GOT3 (cell line): Measurements from ENCODE around the gene BAIAP2.
"Not testable (repeated sequence)": the region's sequence is repeated elsewhere in the genome, so short reads cannot be mapped to it uniquely, and the experiment has no call there.

ENCODE experiments used
- DNase-seq: peaks from one replicate; lab custom pipeline; 2025; ENCODE audit warnings: mixed read lengths; lab: John Stamatoyannopoulos, UW

Gene BAIAP2

DNA sequence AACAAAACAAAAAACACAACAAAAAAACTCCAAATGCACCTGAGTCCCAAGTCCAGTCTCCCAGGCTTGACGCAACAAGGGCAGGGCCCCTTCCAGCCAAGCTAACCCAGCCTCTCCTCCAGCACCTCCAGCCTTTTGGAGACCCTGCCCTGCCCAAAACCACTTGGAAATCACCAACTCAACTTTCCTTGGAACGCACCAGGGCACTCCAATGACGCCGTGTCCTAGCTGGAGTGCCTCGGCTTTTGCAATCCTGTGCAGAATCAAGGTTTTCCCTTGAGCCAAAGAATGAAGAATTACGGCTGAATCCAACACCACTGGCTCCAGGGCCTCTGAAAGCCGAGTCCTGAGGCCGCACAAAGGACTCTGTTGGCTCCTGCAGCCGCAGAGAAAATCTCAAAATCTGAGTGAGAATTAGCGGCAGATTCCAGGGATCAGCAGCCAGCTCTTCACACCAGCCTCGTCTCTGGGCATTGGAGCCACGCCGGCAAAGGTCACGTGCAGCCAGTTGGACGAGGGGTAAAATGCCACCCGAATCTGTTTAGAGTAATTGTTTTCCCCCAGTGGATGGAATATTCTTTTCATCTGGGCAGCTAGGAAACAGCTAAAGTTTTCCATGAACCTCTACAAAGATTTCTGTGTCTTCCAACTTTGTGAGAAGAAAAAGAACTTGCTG lies 9.7 kb upstream of the BAIAP2 start:
- DNase-seq: no peak

DNA sequence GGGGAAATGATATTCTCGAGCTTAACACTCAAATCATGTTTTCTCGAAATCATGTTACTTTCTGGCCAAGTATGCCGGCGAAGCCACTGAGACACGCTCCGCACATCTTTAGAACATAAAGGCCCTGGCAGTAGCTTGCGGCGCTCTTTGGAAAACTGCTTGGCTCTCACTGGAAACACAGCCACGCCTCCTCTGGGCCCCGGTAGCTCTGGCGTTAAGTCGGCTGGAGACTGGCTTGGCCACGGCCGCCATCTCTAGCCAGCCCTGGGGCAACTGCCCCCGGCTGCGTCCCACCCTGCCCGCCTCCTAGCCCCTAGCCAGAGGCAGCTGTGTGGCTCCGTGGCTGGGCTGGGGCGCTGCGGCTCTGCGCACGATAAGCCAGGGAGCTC lies 9.2 kb upstream of the BAIAP2 start:
- no peak for DNase-seq

DNA sequence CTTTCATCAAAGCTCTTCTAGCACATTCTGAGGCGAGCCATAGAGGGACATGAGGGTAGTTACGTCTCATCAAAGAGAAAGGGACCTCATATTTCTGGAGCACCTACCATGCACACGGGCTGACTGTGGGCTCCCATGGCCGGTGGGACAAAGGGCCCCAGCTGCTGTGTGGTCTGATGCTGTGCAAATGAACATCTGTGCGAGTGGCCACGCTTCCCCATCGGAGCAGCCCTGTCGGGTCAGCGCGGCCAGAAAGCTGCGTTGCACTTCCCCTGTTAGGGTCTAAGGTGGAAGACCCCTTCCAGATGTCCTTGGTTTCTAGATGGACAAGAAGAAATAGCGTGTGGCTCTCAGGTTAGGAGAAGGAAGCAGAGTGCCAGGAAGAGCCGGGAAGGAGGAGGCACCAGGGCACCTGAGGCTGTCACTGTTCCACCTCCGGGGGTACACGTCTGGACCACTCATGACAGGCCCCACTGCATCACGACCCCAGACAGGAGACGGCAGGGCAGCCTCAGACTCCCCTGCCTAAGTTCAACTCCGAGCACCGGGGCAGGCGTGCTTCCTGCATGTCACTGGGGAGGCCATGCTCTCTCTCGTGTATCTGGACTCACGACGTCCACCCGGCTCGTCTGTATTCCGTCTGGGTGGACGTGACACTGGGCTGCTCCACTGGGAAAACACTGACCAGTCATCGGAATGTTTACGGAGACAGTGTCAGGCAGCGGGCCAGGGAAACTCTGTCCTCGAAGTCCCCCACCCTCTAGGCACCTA lies 8.5 kb upstream of the BAIAP2 start:
- no peak for DNase-seq

DNA sequence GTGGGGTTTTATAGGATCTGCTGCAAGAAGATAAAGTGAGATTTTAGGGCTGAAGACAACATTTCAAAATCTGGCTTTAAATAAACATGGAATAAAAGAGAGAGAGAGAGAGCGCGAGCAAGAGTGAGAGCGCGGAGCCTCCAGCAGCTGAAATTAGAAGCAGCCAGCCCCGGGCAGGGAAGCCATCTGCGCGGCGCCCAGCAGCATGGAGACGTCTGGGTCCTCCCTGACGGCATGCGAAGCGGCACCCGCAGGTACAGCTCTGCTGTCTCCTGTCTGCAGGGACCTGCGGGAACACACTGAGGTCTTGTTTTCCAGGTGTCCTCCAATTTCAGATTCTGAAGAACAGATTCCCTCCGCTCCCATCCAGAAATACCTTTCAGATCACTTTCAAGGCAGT lies 7.9 kb upstream of the BAIAP2 start:
- no peak for DNase-seq

DNA sequence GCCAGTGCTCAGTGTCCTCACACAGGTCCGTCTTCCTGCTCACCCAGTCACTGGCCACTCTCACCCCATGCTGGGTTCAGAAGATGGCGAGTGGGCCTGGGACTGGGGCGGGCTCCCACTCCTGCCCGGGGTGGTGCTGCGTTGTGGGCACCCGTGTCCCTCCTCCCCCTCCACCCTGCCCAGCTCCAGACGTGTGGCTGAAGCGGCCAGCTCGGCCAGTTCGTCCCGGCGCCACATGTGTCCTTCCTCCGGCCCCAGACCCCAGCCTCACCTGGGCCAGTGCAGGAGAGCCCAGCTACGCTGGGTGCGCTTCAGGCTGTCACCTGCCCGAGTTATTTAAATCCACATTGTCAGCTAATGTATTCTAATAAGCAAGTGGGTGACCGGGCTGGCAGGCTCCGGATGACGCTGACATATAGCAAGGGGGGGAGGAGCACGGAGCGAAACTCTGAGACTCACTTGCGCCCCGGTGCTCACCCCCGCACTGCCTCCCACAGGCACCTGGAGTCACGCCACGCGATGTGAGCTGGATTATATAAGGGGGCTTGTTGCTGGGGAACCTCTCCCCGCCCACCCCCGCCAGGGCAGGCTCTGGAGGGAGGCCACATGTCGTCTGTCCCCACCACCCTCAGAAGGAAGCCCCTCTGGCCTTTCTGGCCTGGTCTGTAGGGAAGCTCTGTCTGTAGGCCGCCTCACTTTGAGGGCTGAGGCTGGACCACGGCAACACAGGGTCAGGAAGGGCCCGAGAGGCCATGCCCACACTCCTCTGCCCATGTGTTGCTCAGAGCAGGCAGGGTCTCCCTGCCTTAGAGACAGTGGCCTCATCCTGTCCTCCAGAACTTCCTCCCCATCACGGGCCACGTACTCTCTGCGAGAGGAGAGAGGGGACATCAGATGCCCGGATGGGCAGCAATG lies 7.1 kb upstream of the BAIAP2 start:
- no peak for DNase-seq

DNA sequence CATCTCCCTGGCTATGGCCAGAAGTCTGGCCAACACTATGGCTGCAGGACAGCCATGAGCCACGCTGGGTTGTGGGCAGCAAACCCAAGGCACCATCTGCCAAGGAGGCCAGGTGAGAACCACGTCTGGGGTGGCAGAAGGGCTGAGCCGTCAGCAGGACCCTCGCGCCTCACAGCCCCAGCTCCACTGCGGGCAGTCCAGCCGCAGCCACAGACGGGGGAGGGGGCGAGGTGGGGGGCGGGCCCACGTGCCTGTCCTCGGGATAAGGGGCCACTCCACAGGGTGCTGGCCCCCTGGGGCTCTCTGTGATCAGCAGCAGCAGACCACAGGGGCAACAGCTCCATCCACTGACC lies 6.5 kb upstream of the BAIAP2 start:
- DNase-seq: no peak

DNA sequence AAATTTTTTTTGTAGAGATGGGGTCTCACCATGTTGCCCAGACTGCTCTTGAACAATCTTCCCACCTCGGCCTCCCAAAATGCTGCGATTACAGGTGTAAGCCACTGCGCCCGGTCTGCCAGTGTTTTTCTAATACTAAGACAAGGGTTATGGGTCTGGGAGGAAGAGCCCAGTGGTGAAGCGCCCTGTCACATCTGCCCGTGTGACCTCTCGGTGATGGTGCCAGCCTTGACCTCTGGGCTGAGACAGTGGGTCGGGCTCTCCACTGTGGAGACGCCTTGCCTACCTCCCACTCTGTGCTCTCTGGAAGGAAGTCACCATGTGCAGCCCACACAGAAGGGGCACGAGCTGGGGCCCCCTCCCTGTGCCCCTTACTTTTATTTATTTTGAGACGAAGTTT lies 5.1 kb upstream of the BAIAP2 start:
- no peak for DNase-seq

DNA sequence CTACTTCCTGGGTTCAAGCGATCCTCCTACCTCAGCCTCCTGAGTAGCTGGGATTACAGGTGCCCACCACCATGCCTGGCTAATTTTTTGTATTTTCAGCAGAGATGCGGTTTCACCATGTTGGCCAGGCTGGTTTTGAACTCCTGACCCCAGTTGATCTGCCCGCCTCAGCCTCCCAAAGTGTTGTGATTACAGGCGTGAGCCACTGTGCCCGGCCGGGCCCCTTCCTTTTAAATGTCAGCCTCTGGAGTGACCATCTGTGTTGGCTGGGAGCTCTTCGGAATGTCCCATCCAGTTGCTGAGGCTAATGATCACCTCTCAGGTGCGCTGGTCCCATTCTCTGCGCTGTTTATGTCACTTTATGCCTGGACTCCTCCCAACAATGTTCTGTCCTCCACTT lies 4.6 kb upstream of the BAIAP2 start:
- not testable (repeated sequence) for DNase-seq

DNA sequence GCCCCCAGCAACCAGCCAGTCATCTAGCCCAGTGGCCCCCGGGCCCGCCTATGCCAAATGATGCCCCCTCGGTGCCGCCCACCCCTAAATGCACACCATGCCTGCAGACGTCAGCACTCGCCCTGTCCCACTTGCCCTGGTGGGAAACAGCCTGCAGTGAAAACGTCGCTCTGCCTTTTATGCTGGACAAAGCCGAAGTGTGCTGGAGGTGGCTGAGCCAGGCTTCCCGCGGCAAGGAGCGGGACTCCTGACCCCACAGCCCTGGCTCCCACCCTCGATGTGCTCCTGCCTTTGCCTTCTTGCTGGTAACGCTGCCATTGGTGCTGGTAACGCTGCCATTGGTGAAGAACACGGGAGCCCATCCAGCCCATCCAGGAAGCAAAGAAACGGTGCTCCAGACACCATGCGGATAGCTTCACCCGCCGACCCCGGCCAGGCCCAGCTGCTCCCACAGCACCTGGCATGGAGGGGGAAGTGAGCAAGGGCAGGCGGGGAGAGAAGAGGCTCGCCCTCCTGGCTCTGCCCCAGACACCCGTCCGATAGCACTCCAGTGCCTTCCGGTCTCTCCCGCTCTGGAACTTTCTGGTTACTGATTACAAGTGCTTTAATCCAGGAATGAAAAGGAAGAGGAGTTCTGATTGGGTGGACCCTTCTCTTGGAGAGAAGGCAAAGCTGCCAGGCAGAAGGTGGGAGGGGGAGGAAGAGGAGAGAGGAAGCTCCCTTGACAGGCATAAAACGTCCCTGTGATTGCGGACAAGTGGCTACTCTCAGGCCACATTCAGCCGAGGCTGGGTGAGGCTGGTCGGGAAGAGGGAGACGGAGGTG lies 4.0 kb upstream of the BAIAP2 start:
- DNase-seq: no peak

DNA sequence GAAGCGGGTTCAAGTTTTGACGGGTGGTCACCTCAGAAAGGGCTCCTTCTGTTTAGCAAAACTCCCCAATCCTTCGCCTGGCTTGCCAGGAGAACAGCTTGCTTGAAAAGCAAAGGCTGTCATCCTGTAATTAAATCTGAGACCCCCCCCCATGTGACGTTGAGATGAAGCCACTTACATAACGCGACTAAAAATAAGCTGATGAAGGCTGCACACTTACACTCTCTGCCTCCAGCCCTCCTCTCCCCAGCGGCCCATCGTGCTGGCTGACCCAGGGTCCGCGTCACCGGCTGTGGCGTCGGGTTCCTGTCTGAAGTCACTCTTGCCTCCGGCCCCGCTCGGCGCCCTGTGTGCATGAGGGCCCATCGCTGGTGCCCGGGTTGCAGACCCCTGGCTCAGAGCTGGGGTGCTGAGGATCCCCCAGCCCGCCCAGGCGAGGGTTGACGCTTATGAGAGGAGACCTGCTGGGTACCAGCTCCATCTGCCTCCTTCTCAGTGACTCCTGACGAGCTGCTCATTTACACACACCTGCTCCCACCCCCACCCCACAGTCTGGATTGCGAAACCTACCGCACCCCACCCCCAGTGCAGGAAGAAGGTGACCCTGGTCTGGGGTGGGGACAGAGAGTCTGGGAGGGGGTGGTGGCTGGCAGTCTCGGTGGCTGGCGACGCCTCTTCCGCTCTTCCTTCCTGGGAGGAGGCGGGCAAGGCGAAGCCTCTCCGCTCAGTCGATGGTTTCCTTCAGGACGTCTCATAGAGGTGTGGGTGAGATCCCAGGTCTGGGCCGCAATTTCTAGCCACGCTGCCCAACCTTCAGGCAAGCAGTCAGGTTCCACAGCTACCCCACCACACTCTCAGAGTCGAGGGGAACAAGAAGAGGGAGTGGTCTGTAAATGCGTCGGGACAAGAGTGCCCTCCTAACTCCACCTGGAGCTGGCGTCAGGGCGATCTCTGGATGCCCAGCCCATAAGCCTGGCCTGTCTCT lies 3.1 kb upstream of the BAIAP2 start:
- no peak for DNase-seq

DNA sequence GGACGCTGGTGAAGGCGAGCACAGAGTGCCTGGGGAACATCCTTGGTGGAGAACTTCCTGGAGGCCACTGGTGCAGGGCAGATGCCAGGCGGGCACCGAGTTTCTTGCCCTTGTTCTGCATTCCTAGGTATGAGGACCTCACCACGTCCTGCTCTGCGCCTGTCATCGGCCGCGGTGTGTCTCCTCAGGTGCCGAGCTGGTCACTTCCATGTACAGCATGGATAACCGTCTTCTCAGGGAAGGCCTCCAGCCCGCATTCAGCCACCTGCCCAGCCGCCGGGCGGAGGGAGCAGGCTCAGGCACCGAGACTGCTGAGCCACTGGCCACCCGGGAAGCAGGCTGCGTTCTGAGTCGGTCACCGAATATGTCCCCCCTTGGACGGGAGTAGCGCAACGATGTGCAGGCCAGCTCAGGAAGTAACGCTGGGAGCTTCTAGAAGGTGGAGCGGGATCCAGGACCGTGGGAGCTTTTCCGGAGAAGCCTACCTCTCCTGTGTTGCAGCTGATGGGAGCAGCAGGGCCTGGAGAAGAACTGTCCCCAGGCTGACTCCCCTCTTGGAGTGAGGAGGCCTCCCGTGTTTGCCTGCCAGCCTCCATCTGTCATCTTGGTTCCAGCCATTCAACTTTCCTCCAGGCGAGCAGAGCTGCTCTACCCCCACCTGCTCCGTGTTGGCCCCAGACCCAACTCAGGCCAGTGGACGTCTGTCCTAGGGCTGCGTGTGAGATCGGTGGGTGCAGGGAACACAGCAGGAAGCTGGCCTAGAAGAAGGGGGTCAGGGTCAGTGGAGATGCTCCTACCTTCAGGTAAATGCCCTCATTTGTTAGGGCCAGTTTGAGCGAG lies 2.1 kb upstream of the BAIAP2 start:
- no peak for DNase-seq

DNA sequence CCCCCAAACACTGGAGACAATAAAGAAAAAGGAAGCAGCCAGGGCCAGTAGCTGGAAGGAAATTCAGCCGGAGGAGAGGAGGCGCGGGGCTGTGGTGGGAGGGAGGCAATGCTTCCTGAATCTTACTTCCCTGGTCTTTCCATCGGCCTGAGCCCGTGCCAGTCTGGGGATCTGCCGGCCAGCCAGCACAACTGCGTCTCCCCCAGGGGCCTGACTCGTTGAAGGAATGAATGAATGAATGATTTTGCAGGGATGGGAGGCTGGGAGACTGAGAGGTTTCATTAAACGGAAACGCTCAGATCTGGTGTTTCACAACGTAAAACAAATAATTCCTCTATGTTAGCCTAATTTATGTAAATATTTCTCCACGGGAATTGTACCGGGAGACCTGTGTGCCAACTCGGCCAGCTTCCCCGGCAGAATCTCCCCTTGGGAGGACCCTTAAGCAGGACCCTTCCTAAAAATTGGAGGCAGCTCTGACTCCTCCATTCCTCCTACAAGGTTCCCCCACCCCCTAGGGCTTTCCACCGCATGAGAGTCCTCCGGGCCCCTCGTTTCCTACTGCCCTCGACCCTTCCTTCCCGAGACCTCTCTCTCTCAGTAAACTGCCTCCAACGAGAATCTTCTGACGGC lies 1.3 kb upstream of the BAIAP2 start:
- no peak for DNase-seq

DNA sequence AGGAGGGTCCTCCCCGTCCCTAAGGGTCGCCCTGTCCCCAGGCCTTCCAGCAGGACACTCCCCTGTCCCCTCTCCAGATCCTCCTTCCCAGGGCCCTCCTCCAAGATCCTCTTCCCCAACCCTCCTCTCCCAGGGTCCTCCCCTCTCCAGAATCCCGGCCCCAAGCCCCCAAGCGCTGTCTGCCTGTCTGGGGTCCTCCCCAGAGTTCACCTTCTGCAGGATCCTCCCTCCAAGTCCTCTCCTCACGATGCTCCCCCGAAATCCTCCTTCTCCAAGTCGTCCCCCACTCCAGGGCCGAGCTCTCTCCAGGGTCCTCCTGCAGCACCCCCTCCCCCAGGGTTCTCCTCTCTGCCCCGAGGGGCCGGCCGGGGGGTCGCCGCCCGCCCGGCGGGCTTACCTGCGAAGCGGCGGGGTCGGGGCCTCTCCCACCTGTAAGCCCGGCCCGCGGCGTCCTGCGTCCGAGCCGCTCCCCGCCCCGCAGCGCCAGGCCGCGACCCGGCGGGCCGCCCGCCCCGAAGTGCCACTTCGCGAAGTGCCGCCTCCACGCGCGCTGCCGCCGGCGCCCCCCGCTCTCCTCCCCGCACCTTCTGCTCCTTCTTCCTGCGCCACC lies 678 bp upstream of the BAIAP2 start:
- no peak for DNase-seq

DNA sequence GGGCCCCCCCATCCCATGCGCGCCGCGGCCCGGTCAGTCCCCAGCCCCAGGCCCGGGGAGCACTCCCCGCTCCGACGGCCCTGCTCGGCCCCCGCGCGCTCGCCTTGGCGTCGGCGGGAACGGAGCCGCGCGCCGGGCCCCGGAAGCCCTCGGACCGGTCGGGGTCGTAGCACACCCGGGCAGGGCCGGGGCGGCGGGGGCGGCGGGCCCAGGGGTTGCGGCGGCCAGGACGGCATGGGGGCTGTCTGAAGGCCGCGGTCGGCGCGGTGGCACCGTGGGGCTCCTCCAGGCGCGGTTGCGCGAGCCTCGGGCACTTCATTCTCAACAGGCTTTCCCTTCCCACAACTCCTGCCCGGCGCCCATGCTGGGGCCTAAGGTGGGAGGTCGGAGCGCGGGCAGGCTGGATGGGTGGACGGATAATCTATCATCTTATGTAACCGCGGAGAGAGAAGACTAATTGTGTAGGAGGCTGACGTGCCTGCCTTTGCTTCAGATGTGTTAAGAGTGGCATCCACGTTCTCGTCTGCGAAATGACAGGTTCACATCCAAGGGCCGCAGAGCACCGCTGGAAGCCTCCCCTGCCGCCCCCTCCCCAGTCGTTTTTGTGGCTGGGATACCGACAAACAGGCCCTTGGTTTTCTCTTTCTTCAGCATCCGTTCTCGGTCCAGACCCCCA lies 708 bp downstream of the BAIAP2 start:
- no peak for DNase-seq

DNA sequence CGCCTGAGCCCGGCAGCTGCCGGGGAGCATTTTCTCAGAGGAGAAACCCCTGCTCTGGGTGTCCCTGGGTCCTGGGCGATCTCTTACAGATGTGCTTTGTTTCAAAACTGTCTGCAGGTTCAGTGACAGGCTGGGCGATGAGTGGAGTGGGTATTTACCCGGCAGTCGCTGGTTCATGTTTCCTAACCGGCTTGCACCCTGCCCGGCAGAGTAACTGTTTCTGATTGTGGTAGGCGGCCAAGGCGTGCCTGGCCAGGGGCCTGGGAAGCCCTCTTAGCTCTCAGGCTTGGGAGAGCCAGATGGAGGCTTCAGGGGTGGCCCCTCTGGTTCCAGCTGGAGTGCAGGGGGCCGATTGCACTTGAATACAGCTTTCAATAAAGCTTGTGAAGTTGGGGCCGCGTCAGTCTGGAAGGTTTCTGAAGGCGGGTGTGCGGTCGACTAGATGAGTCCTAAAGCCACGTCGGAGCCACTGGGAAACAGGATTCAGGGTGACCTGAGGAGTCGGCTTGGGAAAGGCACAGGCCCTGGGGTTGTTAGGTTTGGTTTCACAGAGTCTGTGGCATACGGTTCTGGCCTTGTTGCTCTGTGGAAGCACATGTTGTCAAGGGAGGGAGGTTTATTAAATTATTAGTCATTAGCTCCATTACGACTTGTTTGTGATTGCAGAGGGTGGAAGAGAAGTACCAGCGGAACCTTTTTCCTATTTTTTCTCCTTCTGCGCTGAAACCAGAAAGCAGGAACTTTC lies 1.4 kb downstream of the BAIAP2 start:
- no peak for DNase-seq

DNA sequence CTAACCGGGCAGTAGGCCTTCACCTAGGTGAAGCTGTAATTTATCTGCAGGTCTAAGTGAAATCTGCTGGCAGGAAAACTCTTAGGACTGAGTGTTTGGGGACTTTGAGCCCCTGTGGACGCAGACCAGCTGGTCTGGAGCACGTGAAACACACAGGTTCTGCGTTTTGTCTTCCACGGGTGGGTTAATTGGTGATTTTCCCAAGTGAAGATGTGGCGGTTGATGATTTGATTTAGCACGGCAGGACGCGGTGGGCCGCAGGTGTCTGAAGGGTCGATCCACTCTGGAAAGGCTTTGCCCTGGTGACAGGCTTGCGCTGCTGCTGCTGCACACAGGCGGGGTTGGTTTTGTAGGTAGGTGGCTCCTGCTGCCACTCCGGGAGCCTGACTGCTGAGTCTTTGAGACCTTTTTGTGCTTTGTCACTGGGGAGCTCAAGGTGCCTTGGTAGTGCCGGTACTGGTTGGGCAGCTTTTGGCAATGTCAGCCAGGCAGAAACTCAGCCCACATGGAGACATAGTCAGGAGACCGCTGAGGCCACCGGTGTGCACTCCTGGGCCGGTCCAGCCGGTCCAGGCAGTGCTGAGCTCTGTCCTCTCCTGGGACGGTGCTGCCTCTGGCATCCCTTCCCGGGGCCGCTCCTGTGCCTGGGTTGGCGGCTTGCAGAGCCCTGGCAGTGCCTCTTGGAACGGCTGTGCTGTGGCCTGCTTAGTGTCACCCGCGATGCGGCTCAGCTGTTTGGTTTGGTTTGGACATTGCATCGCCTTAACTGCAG lies 2.3 kb downstream of the BAIAP2 start:
- no peak for DNase-seq
